GM19372 (cell line): ENCODE measurements around the gene WDR73.

ENCODE experiments used
- ATAC-seq: cut with Tn5 transposase; IDR thresholded peaks from one replicate; pipeline ENCODE4 v1.9.1; 2021; ENCODE audit warnings: mild to moderate bottlenecking, low read depth, moderate library complexity; ENCODE audit not compliant: unreplicated experiment

The WDR73 gene

GRCh38 chr15:84591815-84592214 lies 62.3 kb downstream of the WDR73 start:
- no peak for ATAC-seq

DNA sequence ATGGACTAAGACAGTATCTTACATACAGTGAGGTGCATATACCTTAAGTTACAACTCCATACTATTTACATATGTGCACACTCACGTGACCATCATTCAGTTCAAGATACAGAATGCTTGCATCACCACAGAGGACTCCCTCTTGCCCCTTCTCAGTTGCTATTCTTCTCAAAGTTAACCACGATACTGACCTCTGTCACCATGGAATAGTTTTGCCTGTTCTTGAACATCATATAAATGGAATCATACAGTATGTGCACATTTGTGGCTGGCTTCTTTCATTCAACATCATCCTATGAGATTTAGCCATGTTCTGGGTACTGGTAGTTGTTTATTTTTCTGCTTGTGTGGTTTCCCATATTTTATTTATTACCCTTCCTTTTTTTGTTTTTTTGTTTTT lies 63.7 kb downstream of the WDR73 start:
- ATAC-seq = no peak
